ENCODE measurements around the gene CBFA2T3. TPM values are rescaled to one million over a fixed set of nuclear protein-coding genes. Genes with fewer than 3 reads are reported as not detected.

Gene CBFA2T3
- total RNA-seq, 4 donors from 2014 or later = 1.4 to 5.8 (median 1.5) TPM

GRCh38 chr16:88964636-88965035, 12.4 kb downstream of the CBFA2T3 start:
- Histone ChIP-seq H3K36me3 (no peaks in the 10 kb centered on the region), H3K27ac (no peak overlapping the region), H3K9me3 (no peaks in the 10 kb centered on the region), H3K27me3 (peaks cover 70% of the 10 kb centered on the region), H3K4me3 (no peak overlapping the region), H3K4me1 (no peaks in the 10 kb centered on the region)
- TF ChIP-seq CTCF (IDR thresholded peaks at IDR 0.05) (no peak), EP300 (IDR thresholded peaks at IDR 0.05) (no peak), POLR2A (IDR thresholded peaks at IDR 0.05) (no peak), POLR2AphosphoS5 (IDR thresholded peaks at IDR 0.05) (no peak)
- ATAC-seq = no peak

GRCh38 chr16:88963583-88963982, 13.4 kb downstream of the CBFA2T3 start:
- TF ChIP-seq EP300 (IDR thresholded peaks at IDR 0.05) = no peak
- TF ChIP-seq POLR2AphosphoS5 (IDR thresholded peaks at IDR 0.05) = no peak
- no peak for TF ChIP-seq POLR2A (IDR thresholded peaks at IDR 0.05)
- no peak for TF ChIP-seq CTCF (IDR thresholded peaks at IDR 0.05)
- no peak overlapping the region for H3K4me3 ChIP-seq
- H3K27me3 ChIP-seq = peaks cover 68% of the 10 kb centered on the region
- no peaks in the 10 kb centered on the region for H3K4me1 ChIP-seq
- no peak overlapping the region for H3K27ac ChIP-seq
- WGBS, 2 donors (ENCODE audit: low coverage in 1 of 2) = 80 to 83% methylated on average over 1 to 2 of the region's 20 CpGs
- H3K36me3 ChIP-seq = no peaks in the 10 kb centered on the region
- H3K9me3 ChIP-seq = no peaks in the 10 kb centered on the region
- no peak for ATAC-seq

DNA sequence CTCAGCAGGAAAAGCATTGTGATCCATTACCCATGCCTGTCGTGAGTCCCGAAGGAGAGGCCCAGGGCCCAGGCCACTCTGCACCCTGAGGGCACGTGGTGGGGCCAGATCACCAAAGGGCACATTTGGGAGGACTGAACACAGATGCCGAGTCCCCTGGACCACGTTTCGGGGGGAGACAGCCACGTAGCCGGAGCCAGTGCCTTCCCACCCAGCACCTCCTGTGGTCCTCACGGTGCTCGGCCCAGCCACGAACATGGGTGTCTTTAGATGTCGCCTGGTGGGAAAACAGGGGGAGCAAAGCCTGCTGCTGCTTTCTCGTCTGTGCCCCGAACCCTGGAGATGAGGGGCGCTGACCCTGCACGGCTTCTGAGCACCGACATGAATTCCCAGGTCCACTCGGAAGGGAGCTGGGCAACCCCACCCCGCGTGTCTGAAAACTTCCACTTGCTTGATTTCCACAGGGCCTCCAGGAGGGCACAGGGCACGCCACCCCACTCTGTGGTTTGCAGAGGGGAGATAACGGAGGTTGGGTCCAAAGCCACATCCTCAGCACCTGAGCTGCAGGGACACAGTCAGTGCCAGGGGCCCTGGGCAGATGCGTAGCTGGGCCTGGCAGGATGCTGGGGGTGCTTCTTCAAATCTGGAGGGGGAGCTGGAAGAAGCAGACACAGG, 14.4 kb downstream of the CBFA2T3 start:
- no peak overlapping the region for H3K27ac ChIP-seq
- no peaks in the 10 kb centered on the region for H3K36me3 ChIP-seq
- H3K9me3 ChIP-seq = no peaks in the 10 kb centered on the region
- TF ChIP-seq CTCF (IDR thresholded peaks at IDR 0.05) = no peak
- no peak for TF ChIP-seq POLR2A (IDR thresholded peaks at IDR 0.05)
- no peak for TF ChIP-seq POLR2AphosphoS5 (IDR thresholded peaks at IDR 0.05)
- TF ChIP-seq EP300 (IDR thresholded peaks at IDR 0.05) = no peak
- peaks cover 66% of the 10 kb centered on the region for H3K27me3 ChIP-seq
- no peak overlapping the region for H3K4me3 ChIP-seq
- no peaks in the 10 kb centered on the region for H3K4me1 ChIP-seq
- no CpG with 5 or more reads among the region's 23 CpGs for WGBS, 2 donors (ENCODE audit: low coverage in 1 of 2)
- ATAC-seq = no peak

GRCh38 chr16:88961011-88961410, 16.0 kb downstream of the CBFA2T3 start:
- no peak for TF ChIP-seq CTCF (IDR thresholded peaks at IDR 0.05)
- TF ChIP-seq EP300 (IDR thresholded peaks at IDR 0.05) = no peak
- TF ChIP-seq POLR2A (IDR thresholded peaks at IDR 0.05) = no peak
- no peak for TF ChIP-seq POLR2AphosphoS5 (IDR thresholded peaks at IDR 0.05)
- Histone ChIP-seq H3K4me1 (peaks cover 0 to 2% (median 0%) of the 10 kb centered on the region in 3 donors), H3K4me3 (no peak overlapping the region), H3K27me3 (peaks cover 66% of the 10 kb centered on the region), H3K27ac (no peak overlapping the region), H3K9me3 (no peaks in the 10 kb centered on the region), H3K36me3 (no peaks in the 10 kb centered on the region)
- no peak for ATAC-seq
- WGBS, 2 donors (ENCODE audit: low coverage in 1 of 2) = 96 to 100% methylated on average over 2 of the region's 9 CpGs

DNA sequence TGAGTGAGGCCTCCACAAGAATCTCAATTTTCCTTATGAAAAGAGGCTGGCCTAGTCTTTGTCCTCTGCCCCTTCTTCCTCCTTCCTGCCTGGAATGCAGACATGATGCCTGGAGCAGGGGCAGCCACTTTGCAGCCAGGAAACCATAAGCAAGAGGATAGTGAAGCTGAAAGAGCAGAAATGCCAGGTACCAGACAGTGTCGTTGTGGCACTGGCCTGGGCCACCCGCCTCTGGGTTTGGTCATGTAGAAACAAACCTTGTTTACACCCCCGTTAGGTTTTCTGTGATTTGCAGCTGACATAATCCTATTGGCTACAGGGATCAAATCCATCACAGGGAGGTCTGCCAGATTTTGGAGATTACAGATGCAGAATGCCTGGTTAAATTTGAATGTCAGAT, 16.5 kb downstream of the CBFA2T3 start:
- 90% methylated on average over 3 of the region's 3 CpGs; no CpG with 5 or more reads in 1 of the 2 donors for WGBS, 2 donors (ENCODE audit: low coverage in 1 of 2)
- H3K36me3 ChIP-seq = no peaks in the 10 kb centered on the region
- H3K27me3 ChIP-seq = peaks cover 64% of the 10 kb centered on the region
- no peak overlapping the region for H3K27ac ChIP-seq
- no peaks in the 10 kb centered on the region for H3K9me3 ChIP-seq
- no peak for TF ChIP-seq POLR2AphosphoS5 (IDR thresholded peaks at IDR 0.05)
- TF ChIP-seq POLR2A (IDR thresholded peaks at IDR 0.05) = no peak
- TF ChIP-seq EP300 (IDR thresholded peaks at IDR 0.05) = no peak
- no peak for TF ChIP-seq CTCF (IDR thresholded peaks at IDR 0.05)
- no peak for ATAC-seq
- H3K4me1 ChIP-seq = peaks cover 0 to 4% (median 0%) of the 10 kb centered on the region in 3 donors
- no peak overlapping the region for H3K4me3 ChIP-seq

Measured in gastroesophageal sphincter (tissue), 4 donors.